Smooth muscle cell (in vitro differentiated cells): ENCODE measurements around the gene HSD11B2. TPM values are rescaled to one million over a fixed set of nuclear protein-coding genes. Genes with fewer than 3 reads are reported as not detected.

ENCODE experiments used
- DNase-seq: peaks from one replicate; lab custom pipeline; 2025; ENCODE audit not compliant: unreplicated experiment; lab: John Stamatoyannopoulos, UW
- H2AFZ ChIP-seq: fragments of 200-600 bp; sonication (generic); 2 replicates; pipeline ENCODE4 v1.6.0; 2016; ENCODE audit warnings: antibody characterized with exemption, low read depth, mild to moderate bottlenecking
- H3F3A ChIP-seq: fragments of 200-600 bp; sonication (generic); 2 replicates; pipeline ENCODE4 v1.6.0; 2017; ENCODE audit warnings: antibody characterized with exemption, low read depth
- H3K27ac ChIP-seq: fragments of 200-600 bp; sonication (generic); 2 replicates; pipeline ENCODE4 v1.5.1; 2016; ENCODE audit warnings: low read depth, mild to moderate bottlenecking
- H3K27me3 ChIP-seq: fragments of 200-600 bp; sonication (generic); 2 replicates; pipeline ENCODE4 v1.6.1; 2016; ENCODE audit warnings: low read depth, mild to moderate bottlenecking
- H3K36me3 ChIP-seq: fragments of 200-600 bp; sonication (generic); 2 replicates; pipeline ENCODE4 v1.5.1; 2016; ENCODE audit warnings: low read depth
- H3K4me1 ChIP-seq: fragments of 200-600 bp; sonication (generic); 2 replicates; pipeline ENCODE4 v1.5.1; 2016; ENCODE audit warnings: low read depth
- H3K4me2 ChIP-seq: fragments of 200-600 bp; sonication (generic); 2 replicates; pipeline ENCODE4 v1.6.0; 2016; ENCODE audit warnings: mild to moderate bottlenecking
- H3K4me3 ChIP-seq: fragments of 200-600 bp; sonication (generic); 2 replicates; pipeline ENCODE4 v1.5.1; 2016; ENCODE audit warnings: mild to moderate bottlenecking
- H3K79me2 ChIP-seq: fragments of 200-600 bp; sonication (generic); 2 replicates; pipeline ENCODE4 v1.6.0; 2016; ENCODE audit warnings: low read depth, mild to moderate bottlenecking
- H3K9ac ChIP-seq: fragments of 200-600 bp; sonication (generic); 2 replicates; pipeline ENCODE4 v1.6.0; 2016; ENCODE audit warnings: low read depth
- H3K9me3 ChIP-seq: fragments of 200-600 bp; sonication (generic); replicated peaks from 2 replicates; pipeline ENCODE4 v1.5.1; 2016; ENCODE audit warnings: low read depth
- H4K20me1 ChIP-seq: fragments of 200-600 bp; sonication (generic); 2 replicates; pipeline ENCODE4 v1.6.0; 2016; ENCODE audit warnings: low read depth
- CTCF ChIP-seq: fragments of 200-600 bp; sonication (generic); IDR thresholded peaks from 2 replicates; pipeline ENCODE4 v1.5.1; 2017; ENCODE audit warnings: borderline replicate concordance, mild to moderate bottlenecking, antibody characterized with exemption; ENCODE audit not compliant: insufficient read depth, poor library complexity, severe bottlenecking
- WGBS: methylation state at CpG from one replicate; pipeline ENCODE4 v1.1.7; 2016; ENCODE audit warnings: low lambda C conversion rate; 5-methylcytosine and 5-hydroxymethylcytosine counted together
- polyA plus RNA-seq: library from polyadenylated mRNA; unstranded; fragments of >200 nt; fragmentation: Nextera tagmentation; extraction: Ambion mirVana; gene quantifications from 2 replicates; pipeline ENCODE4 v1.2.1, GENCODE V29; 2016
- total RNA-seq: library from RNA; depleted of rRNA; stranded (reverse); fragments of >200 nt; gene quantifications from 2 replicates; pipeline ENCODE4 v1.2.3, GENCODE V29; 2014

The HSD11B2 gene
- total and polyA plus RNA-seq, 2 experiments from 2014 or later, result not detected

DNA sequence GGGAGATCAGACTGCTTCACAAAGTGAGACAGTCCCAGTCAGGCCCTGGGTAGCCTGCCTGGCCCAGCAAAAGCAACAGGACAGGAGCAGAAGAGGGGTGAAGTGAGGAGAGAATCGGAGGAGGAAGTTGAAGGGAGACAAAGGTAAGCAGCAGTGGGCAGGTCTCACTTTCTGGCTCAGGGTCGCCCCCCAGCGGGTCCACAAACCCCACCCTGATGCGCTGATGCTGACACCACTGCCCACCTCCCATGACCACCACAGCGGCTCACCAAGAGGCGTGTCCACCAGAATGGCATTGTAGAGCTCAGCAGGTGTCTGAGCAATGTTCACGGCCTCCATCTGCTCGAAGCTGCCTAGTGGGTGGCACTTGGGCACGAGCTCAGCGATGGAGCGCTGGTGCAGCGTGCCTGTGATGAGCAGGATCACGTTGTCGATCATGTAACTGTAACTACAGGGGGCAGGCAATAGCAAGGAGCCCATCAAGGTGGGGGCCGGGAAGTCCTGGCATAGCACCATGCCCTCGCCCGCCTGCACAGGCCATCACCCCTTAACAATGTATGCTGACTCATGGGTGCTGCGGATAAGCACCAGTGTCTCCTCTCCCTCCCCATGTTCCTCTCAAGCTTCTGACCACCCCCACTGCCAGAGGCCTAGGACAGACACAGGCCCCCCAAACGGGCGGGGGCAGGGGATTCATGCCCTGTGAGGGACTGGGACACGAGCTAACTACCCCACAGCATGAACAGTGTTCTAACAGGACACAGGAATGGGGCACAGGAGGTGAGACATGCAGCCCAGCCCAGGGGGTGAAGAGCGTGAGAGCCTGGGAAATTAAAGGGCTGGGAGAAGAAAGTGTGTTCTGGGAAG lies 13.6 kb downstream of the HSD11B2 start:
- Histone ChIP-seq H3K27me3 (no peaks in the 10 kb centered on the region), H2AFZ (no peak overlapping the region), H3K27ac (no peak overlapping the region), H3K79me2 (no peaks in the 10 kb centered on the region), H3K9ac (no peak overlapping the region), H3K9me3 (no peaks in the 10 kb centered on the region), H3K4me1 (no peaks in the 10 kb centered on the region), H3F3A (no peaks in the 10 kb centered on the region), H3K36me3 (no peaks in the 10 kb centered on the region), H3K4me3 (no peak overlapping the region), H3K4me2 (no peak overlapping the region), H4K20me1 (peaks cover 94% of the 10 kb centered on the region)
- no peak for TF ChIP-seq CTCF
- DNase-seq, result no peak
- 88% methylated on average over 22 of the region's 22 CpGs for WGBS

DNA sequence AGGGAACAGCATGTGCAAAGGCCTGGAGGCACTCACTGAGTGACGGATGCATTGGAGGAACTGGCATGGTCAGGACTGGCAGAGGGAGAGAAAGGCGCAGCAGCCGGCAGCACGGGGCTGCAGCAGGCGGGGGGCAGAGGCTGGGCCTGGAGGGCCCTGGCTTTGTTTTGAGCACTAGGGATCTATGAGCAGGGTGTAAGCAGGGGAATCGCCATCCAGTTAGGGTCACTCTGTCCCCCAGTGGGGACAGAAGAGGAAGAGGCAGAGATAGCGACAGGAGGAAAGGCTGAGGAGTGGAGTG lies 14.2 kb downstream of the HSD11B2 start:
- no peak for TF ChIP-seq CTCF
- no peak overlapping the region for H3K9ac ChIP-seq
- H3K9me3 ChIP-seq, result no peaks in the 10 kb centered on the region
- H3K4me2 ChIP-seq, result no peak overlapping the region
- 97% methylated on average over 7 of the region's 7 CpGs for WGBS
- no peaks in the 10 kb centered on the region for H3K27me3 ChIP-seq
- no peak overlapping the region for H3K4me3 ChIP-seq
- DNase-seq, result no peak
- peaks cover 94% of the 10 kb centered on the region for H4K20me1 ChIP-seq
- no peak overlapping the region for H3K27ac ChIP-seq
- no peaks in the 10 kb centered on the region for H3K36me3 ChIP-seq
- no peaks in the 10 kb centered on the region for H3K4me1 ChIP-seq
- H2AFZ ChIP-seq, result no peak overlapping the region
- H3F3A ChIP-seq, result no peaks in the 10 kb centered on the region
- no peaks in the 10 kb centered on the region for H3K79me2 ChIP-seq

GRCh38 chr16:67445441-67445912 lies 14.6 kb downstream of the HSD11B2 start:
- no peaks in the 10 kb centered on the region for H3F3A ChIP-seq
- H3K4me3 ChIP-seq, result no peak overlapping the region
- H3K4me2 ChIP-seq, result no peak overlapping the region
- WGBS, result 93% methylated on average over 3 of the region's 3 CpGs
- no peaks in the 10 kb centered on the region for H3K36me3 ChIP-seq
- no peak for TF ChIP-seq CTCF
- no peak for DNase-seq
- no peaks in the 10 kb centered on the region for H3K4me1 ChIP-seq
- no peak overlapping the region for H3K9ac ChIP-seq
- no peaks in the 10 kb centered on the region for H3K79me2 ChIP-seq
- H4K20me1 ChIP-seq, result peaks cover 93% of the 10 kb centered on the region
- H3K27ac ChIP-seq, result no peak overlapping the region
- H3K27me3 ChIP-seq, result no peaks in the 10 kb centered on the region
- no peak overlapping the region for H2AFZ ChIP-seq
- no peaks in the 10 kb centered on the region for H3K9me3 ChIP-seq
